HFF-Myc (cell line): ENCODE data around the gene FPR1.

Source experiments
- DNase-seq: peaks from one replicate; pipeline ENCODE4 v3.0.0-alpha.2; 2011; ENCODE audit warnings: low read depth; ENCODE audit errors: extremely low read depth
- H3K4me3 ChIP-seq: replicated peaks from 2 replicates; pipeline ENCODE4 v1.5.1; 2011; ENCODE audit warnings: low read depth, mild to moderate bottlenecking, control low read depth, low read length
- CTCF ChIP-seq: IDR thresholded peaks from 2 replicates; pipeline ENCODE4 v1.5.1; 2012; ENCODE audit warnings: mild to moderate bottlenecking, low read depth, low read length, control low read depth; ENCODE audit errors: missing control alignments

FPR1 gene

GRCh38 chr19:51703575-51704515, 47.8 kb downstream of the FPR1 start:
- TF ChIP-seq CTCF, result peak; percentile 47
- H3K4me3 ChIP-seq, result peak overlapping the region; percentile 64
- DNase-seq, result no peak

GRCh38 chr19:51702825-51703574, 48.7 kb downstream of the FPR1 start:
- no peak for DNase-seq
- no peak for TF ChIP-seq CTCF
- no peak overlapping the region for H3K4me3 ChIP-seq

GRCh38 chr19:51702103-51702824, 49.4 kb downstream of the FPR1 start:
- no peak for TF ChIP-seq CTCF
- no peak overlapping the region for H3K4me3 ChIP-seq
- no peak for DNase-seq

- no peak for TF ChIP-seq CTCF
- no peak overlapping the region for H3K4me3 ChIP-seq
Measured at GRCh38 chr19:51701468-51702100, 50.1 kb downstream of the FPR1 start.

GRCh38 chr19:51699170-51699569, 52.5 kb downstream of the FPR1 start:
- H3K4me3 ChIP-seq, result no peak overlapping the region
- no peak for TF ChIP-seq CTCF
- no peak for DNase-seq

More at GRCh38 chr19:51701468-51702100, 50.1 kb downstream of the FPR1 start:
- DNase-seq, result no peak

GRCh38 chr19:51698296-51698695, 53.4 kb downstream of the FPR1 start:
- no peak for DNase-seq
- no peak for TF ChIP-seq CTCF
- no peak overlapping the region for H3K4me3 ChIP-seq
